ENCODE measurements around the gene KPNA6.
"Not testable (repeated sequence)": the region's sequence is repeated elsewhere in the genome, so short reads cannot be mapped to it uniquely, and the experiment has no call there.

Gene KPNA6

GRCh38 chr1:32104127-32104526 lies 3.7 kb upstream of the KPNA6 start:
- TF ChIP-seq, protein P1, sequence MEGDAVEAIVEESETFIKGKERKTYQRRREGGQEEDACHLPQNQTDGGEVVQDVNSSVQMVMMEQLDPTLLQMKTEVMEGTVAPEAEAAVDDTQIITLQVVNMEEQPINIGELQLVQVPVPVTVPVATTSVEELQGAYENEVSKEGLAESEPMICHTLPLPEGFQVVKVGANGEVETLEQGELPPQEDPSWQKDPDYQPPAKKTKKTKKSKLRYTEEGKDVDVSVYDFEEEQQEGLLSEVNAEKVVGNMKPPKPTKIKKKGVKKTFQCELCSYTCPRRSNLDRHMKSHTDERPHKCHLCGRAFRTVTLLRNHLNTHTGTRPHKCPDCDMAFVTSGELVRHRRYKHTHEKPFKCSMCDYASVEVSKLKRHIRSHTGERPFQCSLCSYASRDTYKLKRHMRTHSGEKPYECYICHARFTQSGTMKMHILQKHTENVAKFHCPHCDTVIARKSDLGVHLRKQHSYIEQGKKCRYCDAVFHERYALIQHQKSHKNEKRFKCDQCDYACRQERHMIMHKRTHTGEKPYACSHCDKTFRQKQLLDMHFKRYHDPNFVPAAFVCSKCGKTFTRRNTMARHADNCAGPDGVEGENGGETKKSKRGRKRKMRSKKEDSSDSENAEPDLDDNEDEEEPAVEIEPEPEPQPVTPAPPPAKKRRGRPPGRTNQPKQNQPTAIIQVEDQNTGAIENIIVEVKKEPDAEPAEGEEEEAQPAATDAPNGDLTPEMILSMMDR (IDR thresholded peaks at IDR 0.05; ENCODE audit: low read depth, low read length, missing control alignments), result no peak
- DNase-seq (ENCODE audit: low read depth), result no peak
- H3K4me3 ChIP-seq (ENCODE audit: low read depth, low read length), result no peak overlapping the region

DNA sequence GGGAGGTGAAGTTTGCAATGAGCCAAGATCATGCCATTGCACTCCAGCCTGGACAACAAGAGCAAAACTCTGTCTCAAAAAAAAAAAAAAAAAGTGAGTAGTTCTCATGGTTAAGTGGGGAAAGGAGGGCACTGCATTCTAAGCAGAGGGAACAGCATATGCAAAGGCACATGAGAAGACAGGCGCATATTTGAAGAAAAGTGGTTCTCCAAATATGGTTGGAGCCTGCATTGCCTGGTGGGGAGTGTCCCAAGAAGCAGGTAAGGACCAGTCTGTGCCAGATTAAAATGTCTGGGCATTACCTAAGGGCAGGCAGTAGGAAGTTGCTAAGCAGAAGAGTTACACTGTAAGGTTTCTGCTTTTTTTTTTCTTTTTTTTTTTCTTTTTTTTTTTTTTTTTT lies 2.5 kb upstream of the KPNA6 start:
- TF ChIP-seq, protein P1 (IDR thresholded peaks at IDR 0.05; ENCODE audit: low read depth, low read length, missing control alignments), result no peak
- no peak overlapping the region for H3K4me3 ChIP-seq (ENCODE audit: low read depth, low read length)
- DNase-seq (ENCODE audit: low read depth), result no peak

- TF ChIP-seq, protein P1 (IDR thresholded peaks at IDR 0.05; ENCODE audit: low read depth, low read length, missing control alignments), result no peak
- H3K4me3 ChIP-seq (ENCODE audit: low read depth, low read length), result no peak overlapping the region
- DNase-seq (ENCODE audit: low read depth), result no peak
Observed at GRCh38 chr1:32106663-32107275, 1.1 kb upstream of the KPNA6 start.

DNA sequence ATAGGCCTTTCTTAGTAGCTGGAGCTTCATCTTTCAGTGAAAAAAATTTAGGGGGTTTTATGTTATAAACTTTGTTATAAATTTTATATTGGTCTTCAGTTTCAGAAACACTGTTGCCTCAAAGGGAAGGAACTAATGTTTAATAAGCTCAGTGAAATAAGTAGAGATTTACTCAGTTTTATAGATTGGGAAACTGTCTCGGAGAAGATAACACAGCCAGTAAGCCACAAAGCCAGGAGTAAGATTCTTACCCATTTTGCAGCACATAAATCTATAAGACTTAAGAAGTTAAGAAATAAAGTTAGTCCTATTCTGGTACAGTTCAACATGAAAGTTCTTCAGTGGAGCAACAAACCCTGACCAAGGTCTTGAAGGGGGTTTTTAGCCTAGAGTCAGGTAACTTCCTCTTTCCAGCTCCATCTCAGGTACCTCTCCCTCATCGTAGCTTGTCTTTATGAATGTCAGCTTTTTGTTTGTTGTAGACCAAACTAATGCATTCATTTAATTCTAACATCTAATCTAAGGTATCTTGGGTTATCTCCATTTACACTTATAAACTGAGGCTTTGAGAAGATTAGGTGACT lies 3.3 kb downstream of the KPNA6 start:
- no peak overlapping the region for H3K4me3 ChIP-seq (ENCODE audit: low read depth, low read length)
- no peak for DNase-seq (ENCODE audit: low read depth)
- TF ChIP-seq, protein P1 (IDR thresholded peaks at IDR 0.05; ENCODE audit: low read depth, low read length, missing control alignments), result no peak

- no peak overlapping the region for H3K4me3 ChIP-seq (ENCODE audit: low read depth, low read length)
- TF ChIP-seq, protein P1 (IDR thresholded peaks at IDR 0.05; ENCODE audit: low read depth, low read length, missing control alignments), result no peak
- no peak for DNase-seq (ENCODE audit: low read depth)
Observed at GRCh38 chr1:32111789-32112188, 3.9 kb downstream of the KPNA6 start.

DNA sequence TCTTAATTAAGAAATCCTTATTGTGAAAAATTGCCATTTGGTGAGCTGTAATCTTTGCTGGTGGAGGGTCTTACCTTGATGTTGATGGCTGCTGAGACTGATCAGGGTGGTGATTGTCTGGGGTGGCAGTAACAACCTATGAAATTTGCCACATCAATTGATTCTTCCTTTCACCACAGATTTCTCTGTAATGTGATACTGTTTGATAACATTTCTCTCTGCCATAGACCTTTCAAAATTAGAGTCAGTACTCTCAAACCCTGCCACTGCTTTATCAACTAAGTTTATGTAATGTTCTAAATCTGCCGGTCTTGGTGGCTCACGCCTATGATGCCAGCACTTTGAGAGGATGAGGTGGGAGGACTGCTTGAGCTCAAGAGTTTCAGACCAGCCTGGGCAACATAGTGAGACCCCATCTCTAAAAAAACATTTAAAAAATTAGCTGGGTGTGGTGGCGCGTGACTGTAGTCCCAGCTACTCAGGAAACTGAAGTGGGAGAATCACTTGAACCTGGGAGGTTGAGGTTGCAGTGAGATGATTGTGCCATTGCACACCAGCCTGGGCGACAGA lies 5.0 kb downstream of the KPNA6 start:
- no peak for DNase-seq (ENCODE audit: low read depth)
- TF ChIP-seq, protein P1 (IDR thresholded peaks at IDR 0.05; ENCODE audit: low read depth, low read length, missing control alignments), result no peak
- no peak overlapping the region for H3K4me3 ChIP-seq (ENCODE audit: low read depth, low read length)

GRCh38 chr1:32113436-32113835 lies 5.6 kb downstream of the KPNA6 start:
- H3K4me3 ChIP-seq (ENCODE audit: low read depth, low read length); DNase-seq (ENCODE audit: low read depth): not testable (repeated sequence)

All from GM12864 (cell line).